ENCODE measurements around the gene AK1.

Gene AK1

DNA sequence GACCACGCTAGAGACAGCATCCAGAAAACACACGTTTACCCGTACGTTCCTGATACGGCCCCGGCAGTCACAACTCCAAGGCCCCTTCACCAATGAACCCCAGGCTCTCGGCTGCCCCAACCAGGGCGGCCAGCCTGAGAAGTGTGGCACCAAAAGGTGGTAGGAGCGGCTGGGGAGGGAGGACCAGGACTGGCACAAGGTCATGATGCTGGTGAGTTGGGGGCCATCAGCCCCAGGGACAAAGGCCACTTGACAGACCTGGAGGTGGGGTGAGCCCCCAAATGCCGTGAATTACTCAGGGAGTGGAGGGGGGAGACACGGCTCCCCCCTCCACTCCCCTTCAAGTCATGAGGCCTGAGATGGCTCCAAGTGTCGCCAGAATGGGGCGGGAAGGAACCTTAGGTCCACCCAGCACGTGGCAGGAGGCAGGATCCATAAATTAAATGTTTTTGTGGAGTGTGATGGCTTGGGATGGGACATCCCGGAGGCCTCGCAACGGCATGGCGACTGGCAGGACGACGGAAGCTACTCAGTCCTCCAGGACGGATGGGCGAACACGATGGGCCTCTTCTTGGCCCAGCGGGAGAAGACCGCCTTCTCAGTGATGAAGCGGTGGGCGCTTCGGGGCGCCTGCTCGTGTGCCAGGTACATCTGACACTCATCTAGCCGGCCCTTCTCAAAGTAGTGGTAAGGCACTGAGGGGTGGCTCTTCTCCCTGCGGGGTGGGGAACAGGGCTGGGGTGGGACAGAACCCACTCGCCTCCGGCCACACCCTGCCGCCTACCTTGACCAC is 30.6 kb upstream of the AK1 start:
- no peak for DNase-seq

DNA sequence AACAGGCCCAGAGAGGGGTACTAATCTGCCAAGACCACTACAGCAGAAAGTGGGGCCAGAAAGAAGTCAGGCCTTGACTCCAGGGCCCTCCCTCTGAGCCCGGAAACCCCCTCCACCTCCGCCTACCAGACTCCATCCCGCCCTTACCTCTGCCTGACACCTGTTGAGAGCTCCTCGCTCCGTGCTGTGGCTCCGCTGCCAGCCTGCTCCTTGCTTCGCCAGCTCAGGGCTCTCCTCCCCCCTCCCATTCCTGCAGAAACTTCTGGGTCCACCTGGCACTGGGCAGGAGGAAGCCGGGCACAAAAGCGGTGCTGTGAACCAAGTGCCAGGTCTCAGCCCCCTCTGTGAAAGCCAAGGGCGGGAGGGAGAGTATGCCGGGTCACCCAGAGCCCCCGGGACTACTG is 28.3 kb upstream of the AK1 start:
- DNase-seq = no peak

- no peak for DNase-seq
Observed at GRCh38 chr9:127905004-127905728, 27.7 kb upstream of the AK1 start.

DNA sequence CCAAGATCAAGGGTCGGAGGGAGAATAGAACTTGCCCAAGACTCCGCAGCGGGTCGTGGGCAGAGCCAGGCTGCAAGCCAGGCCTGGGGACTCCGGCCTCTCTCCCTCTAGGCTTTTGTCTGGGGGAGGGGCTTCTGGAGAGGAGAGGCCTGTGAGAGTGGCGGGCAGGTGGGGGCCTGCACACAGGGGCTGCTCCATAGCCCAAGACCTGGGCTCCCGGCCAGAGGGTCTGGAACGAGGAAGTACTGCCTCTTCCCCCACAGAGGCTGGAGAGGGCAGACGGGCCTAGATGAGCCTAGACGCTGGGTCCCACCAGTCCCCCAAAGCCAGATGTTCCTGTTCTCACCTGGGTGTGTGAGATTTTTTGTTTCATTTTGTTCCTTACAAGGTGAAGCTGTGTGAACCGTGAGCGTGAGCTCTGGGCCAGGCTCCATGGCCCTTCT is 27.1 kb upstream of the AK1 start:
- no peak for DNase-seq

DNA sequence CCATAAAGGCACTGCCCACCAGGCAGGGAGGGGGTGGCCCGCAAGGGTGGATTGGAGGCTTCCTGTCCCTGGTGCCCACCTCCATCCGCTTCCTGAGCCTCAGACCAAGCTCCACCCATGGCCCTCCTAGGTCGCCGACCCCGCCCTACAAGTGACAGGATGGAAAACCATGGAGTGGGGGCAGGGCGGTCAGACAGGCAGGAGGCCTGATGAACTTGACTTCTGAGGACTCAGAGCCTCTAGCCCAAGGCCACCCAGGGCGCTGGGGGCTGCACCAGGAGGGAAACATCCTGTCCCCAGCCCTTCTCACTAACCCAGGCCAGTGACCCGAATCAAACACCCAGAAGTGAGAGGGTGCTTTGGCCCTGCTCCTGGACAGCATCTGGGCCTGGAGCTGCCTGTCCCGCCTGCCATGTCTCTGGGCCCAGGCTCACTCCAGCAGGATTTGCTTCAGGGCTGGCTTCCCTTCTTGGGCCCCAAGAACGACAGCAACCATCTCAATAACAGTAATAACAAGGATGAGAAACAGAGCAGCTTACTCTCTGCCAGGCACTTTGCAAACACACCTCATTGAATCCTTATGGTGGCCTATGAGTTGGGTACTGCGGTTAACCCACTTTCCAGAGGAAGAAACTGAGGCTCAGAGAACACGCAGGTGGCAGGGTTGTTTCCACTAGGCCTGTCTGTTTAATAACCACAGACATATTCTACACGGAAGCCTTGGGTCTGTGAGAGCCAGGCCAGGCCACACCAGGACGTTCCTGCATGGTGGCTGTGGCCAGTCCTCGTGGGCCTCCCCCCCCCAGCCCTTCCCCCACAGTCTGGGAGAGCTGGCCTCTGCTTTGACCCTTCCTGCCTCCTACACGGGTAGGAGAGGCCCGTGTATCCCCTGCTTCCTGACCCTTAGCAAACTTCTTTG is 26.3 kb upstream of the AK1 start:
- DNase-seq = no peak

- peak; percentile 55 for DNase-seq
Observed at GRCh38 chr9:127899128-127899943, 21.9 kb upstream of the AK1 start, which contains the start of gene ST6GALNAC6. Gene ST6GALNAC6 (minus strand): TSS chr9:127899603. CDS start chr9:127897981, 1,622 bp downstream.

GRCh38 chr9:127898433-127899127 is 21.1 kb upstream of the AK1 start:
- DNase-seq = no peak

DNA sequence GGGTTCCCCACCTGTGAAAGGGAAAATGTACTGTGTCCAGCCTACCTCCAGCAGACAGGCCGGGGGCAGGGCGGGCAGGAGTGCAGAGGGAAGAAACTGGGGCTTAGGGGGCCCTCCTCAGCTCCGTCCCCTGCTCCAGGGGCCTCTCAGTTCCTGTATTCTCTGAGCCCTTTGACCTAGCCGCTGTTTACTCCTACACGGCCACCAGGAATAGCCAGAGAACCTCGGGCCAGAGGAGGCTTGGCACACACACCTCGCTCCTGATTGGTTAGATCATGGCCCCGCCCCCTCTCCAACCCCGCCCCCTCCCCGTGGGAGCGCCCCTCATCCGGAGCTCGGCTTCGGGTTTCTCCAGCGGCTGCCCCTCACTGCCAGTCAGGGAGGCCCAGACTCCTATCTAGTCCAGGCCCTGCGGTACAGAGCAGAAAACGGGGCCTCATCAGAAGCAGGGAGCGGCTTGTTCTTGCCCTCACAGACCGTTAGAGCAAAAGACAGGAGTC is 19.8 kb upstream of the AK1 start:
- peak; percentile 9 for DNase-seq

- no peak for DNase-seq
Observed at GRCh38 chr9:127896395-127897192, 19.1 kb upstream of the AK1 start.

DNA sequence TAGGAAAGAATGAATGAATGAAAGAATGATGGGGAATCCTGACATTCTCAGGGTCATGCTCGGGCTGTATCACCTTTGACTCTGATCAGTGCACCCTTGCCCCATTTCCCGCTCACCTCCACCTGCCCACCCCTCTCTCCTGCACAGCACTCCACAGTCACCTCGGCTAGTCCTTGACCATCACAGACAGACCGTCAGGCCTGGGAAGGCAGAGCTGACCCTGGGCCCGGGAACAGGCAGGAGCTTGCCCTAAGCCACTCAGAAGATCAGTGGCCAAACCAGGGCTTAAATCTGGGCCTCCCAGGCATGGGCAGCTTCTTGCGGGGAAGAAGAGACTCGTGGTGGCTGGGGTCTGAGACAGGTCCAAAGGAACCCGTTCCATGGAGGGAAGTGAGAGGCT is 18.3 kb upstream of the AK1 start:
- DNase-seq = no peak

- DNase-seq = no peak
Observed at GRCh38 chr9:127893392-127893791, 15.9 kb upstream of the AK1 start.

DNA sequence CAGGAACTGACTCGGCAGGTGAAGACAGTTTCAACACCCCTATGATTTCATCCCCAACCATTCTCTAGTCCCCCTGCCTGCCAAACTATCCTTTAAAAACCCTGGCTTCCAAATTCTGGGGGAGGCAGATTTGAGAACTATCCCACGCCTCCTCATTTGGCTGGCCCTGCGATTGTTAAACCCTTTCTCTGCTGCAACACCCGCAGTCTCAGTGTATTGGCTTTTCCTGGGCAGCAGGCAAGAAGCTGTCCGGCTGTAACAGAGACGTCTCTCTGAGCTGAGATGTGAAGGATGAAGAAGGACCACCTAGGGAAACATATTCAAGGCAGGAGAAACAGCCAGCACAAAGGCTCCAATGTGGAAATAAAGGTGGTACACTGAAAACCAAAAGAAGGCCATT is 15.4 kb upstream of the AK1 start:
- no peak for DNase-seq

DNA sequence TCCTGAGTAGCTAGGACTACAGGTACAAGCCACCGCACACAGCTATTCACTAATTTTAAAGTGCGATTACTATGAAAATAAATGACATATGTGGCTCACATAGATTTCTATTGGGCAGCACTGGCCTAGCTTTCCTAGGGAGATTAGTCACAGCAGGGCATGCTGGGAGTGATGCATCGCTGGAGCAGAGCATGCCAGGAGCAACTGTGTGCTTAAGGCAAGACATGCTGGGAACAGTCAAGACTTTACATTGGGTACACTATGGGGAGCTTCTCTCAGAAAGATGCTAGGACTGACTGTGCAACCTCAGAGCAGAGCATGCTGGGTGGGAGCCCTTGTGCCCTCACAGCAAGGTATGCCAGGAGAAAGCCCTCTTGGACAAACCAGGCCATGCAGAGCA is 12.6 kb upstream of the AK1 start:
- no peak for DNase-seq

GRCh38 chr9:127887792-127888191 is 10.3 kb upstream of the AK1 start:
- DNase-seq = no peak

GRCh38 chr9:127886401-127886972 is 9.0 kb upstream of the AK1 start:
- no peak for DNase-seq

DNA sequence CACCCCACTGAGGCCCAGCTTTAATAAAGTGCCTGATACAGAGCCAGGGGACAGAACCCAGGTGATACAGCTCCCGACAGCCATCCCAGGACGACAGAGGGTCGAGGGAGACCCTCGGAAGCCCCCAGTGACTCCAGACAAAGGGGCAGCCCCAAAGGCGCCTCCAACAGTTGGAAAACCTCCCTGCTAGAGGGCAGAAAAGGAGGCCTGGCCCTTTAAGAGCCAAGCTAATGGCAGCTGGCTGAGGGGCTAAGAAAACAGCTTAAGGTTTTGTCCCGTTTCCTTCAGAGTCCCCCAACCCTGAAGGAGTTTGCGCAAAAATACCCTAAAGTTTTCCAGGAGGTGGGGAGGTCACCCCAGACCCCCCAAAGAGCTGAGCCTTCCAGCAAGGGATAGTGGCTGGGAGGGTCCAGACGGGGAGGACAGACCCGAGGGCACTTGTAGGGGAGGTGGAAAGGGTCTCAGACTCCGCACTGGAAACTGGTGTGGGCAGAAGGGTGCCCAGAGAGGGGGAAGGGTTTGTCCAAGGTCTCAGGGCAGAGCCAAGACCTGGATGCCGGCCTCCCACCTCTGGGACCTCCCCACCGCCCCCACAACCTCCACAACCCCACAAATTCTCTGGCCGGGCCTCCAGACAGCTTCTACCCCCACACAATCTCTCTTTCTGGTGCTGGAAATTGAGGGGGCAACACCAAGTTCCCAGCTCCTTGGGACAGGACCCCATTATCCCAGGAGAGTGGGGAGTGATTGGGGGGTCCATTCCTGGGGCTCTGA is 8.2 kb upstream of the AK1 start:
- DNase-seq = no peak

- no peak for DNase-seq
Observed at GRCh38 chr9:127884976-127885490, 7.6 kb upstream of the AK1 start.

- peak; percentile 37 for DNase-seq
Observed at GRCh38 chr9:127884427-127884911, 7.0 kb upstream of the AK1 start.

DNA sequence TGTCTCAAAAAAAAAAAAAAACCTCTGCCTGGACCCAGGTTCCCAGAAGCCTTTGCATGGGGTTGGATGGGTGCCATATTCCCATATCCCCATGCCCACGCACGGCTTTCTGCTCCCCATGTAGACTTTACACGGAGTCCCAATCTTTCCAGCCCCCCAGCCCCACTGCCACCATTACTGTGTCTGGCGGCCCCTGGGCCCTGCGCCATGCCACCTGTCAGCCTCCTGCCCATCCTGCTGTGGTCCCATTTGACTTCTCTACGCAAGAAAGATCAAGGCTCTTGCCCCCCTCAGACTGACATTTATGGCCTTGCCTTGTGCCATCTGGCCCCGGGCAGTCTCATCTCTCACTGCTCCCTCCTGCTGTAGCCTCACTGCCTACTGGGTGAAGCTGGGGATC is 6.5 kb upstream of the AK1 start:
- no peak for DNase-seq
